K562 (cell line): ENCODE measurements around the gene CORO1A. TPM values are rescaled to one million over a fixed set of nuclear protein-coding genes. Genes with fewer than 3 reads are reported as not detected.

Experiments
- ATAC-seq: fragments of 200-7000 bp; cut with Tn5 transposase; 3 replicates; pipeline ENCODE4 v1.9.1; 2020; ENCODE audit warnings: moderate library complexity
- Bru-seq: library from RNA; stranded (reverse); fragments of 400-500 nt; gene quantifications from one replicate; lab custom pipeline; 2021; lab: Mats Ljungman, UMichigan
- BruChase-seq, 2 experiments: library from RNA; stranded (reverse); fragments of 400-500 nt; gene quantifications; one replicate each; lab custom pipeline; 2021; lab: Mats Ljungman, UMichigan
- BruUV-seq: library from RNA; stranded (reverse); fragments of 400-500 nt; replicated peaks from 2 replicates; lab custom pipeline; 2021; lab: Mats Ljungman, UMichigan
- CTCF ChIA-PET: fragments of 300-600 bp; formaldehyde crosslinking; extraction: SDS; loops from one replicate; lab custom pipeline; 2021; ENCODE audit warnings: low intra/inter-chr PET ratio; lab: Yijun Ruan, JAX
- POLR2A ChIA-PET: fragments of 300-600, 350-650 bp; sonication (Branson Sonifier 250); formaldehyde crosslinking; extraction: SDS; loops from one replicate; lab custom pipeline; 2021; ENCODE audit warnings: antibody characterized with exemption, inconsistent platforms; lab: Yijun Ruan, JAX
- DNase-seq, 4 experiments: peaks; one replicate each; pipeline versions ENCODE4 v3.0.0 to v3.0.0-alpha.2; 2011 to 2018; ENCODE audit warnings: low spot score in 3 of 4, mixed read lengths in 3 of 4; ENCODE audit errors: extremely low read depth in 1 of 4
- FAIRE-seq: peaks from 2 replicates; lab custom pipeline; 2011; peaks lifted over from hg19 to GRCh38; lab: Jason Lieb, UNC
- H2AFZ ChIP-seq: 2 replicates; pipeline ENCODE4 v1.6.0; 2011; ENCODE audit warnings: low read depth, low read length, control low read depth, inconsistent platforms
- H3K27ac ChIP-seq: fragments of 200-600 bp; 3 replicates; pipeline ENCODE4 v1.8.0; 2011; ENCODE audit warnings: low read depth, mild to moderate bottlenecking, control low read depth, inconsistent platforms, low read length, moderate library complexity, mixed read lengths; ENCODE audit errors: extremely low read depth
- H3K27me3 ChIP-seq, 2 experiments: fragments of 300-600 bp in 1 of 2; 2 replicates in 1 of 2; 3 replicates in 1 of 2; pipeline versions ENCODE4 v1.6.0 to v1.8.0; 2011; ENCODE audit warnings: inconsistent platforms in 2 of 2, low read length in 2 of 2, mild to moderate bottlenecking in 1 of 2, mixed read lengths in 1 of 2, moderate library complexity in 1 of 2; ENCODE audit not compliant: control insufficient read depth in 2 of 2, insufficient read depth in 2 of 2
- H3K36me3 ChIP-seq: fragments of 300-600 bp; 3 replicates; pipeline ENCODE4 v1.8.0; 2011; ENCODE audit warnings: mild to moderate bottlenecking, low read length, inconsistent platforms; ENCODE audit not compliant: control insufficient read depth, insufficient read depth
- H3K4me1 ChIP-seq, 2 experiments: fragments of 200-600 bp in 1 of 2; replicated peaks in 1 of 2; 2 replicates in 1 of 2; 3 replicates in 1 of 2; pipeline versions ENCODE4 v1.5.1 to v1.8.0; 2011; ENCODE audit warnings: inconsistent platforms in 2 of 2, low read length in 2 of 2, mild to moderate bottlenecking in 1 of 2, mixed read lengths in 1 of 2, moderate library complexity in 1 of 2; ENCODE audit not compliant: control insufficient read depth in 2 of 2, insufficient read depth in 2 of 2
- H3K4me2 ChIP-seq: 2 replicates; pipeline ENCODE4 v1.6.1; 2011; ENCODE audit warnings: low read length, control low read depth, inconsistent platforms, mixed read lengths; ENCODE audit not compliant: insufficient read depth
- H3K4me3 ChIP-seq: fragments of 200-600 bp; sonication (generic), shearing (Covaris generic); 2 replicates; pipeline ENCODE4 v1.5.1; 2016; ENCODE audit warnings: control low read depth, inconsistent platforms
- H3K79me2 ChIP-seq: fragments of 200-600 bp; 3 replicates; pipeline ENCODE4 v1.8.0; 2011; ENCODE audit warnings: low read length, inconsistent platforms; ENCODE audit not compliant: control insufficient read depth, insufficient read depth
- H3K9ac ChIP-seq, 2 experiments: 2 replicates each; pipeline versions ENCODE4 v1.6.0 to v1.6.1; 2011; ENCODE audit warnings: low read depth in 2 of 2, low read length in 2 of 2, control low read depth in 1 of 2, inconsistent platforms in 1 of 2, mild to moderate bottlenecking in 1 of 2, mixed read lengths in 1 of 2; ENCODE audit not compliant: insufficient read depth in 1 of 2
- H3K9me1 ChIP-seq: one replicate; pipeline ENCODE4 v1.6.0; 2011; ENCODE audit warnings: inconsistent platforms, mild to moderate bottlenecking, low read length, moderate library complexity; ENCODE audit not compliant: control insufficient read depth, insufficient read depth
- H3K9me3 ChIP-seq: replicated peaks from 2 replicates; pipeline ENCODE4 v1.5.1; 2011; ENCODE audit warnings: low read depth, low read length, inconsistent platforms; ENCODE audit not compliant: control insufficient read depth, insufficient read depth
- H4K20me1 ChIP-seq: replicated peaks from 2 replicates; pipeline ENCODE4 v1.6.1; 2011; ENCODE audit warnings: low read length, inconsistent platforms, mixed read lengths; ENCODE audit not compliant: control insufficient read depth, insufficient read depth
- ADNP ChIP-seq: fragments of 200-800 bp; sonication (Bioruptor generic); IDR thresholded peaks from 2 replicates; pipeline ENCODE4 v1.6.1; 2016; ENCODE audit warnings: missing genetic modification characterization, missing compliant biosample characterization
- EGR1 ChIP-seq: fragments of 450-650 bp; conservative IDR thresholded peaks from 2 replicates; pipeline ENCODE4 v1.6.1; 2017; ENCODE audit warnings: mild to moderate bottlenecking
- SIN3B ChIP-seq: fragments of 450-650 bp; IDR thresholded peaks from 2 replicates; pipeline ENCODE4 v1.6.1; 2017; ENCODE audit warnings: low read depth, mild to moderate bottlenecking, moderate library complexity
- SP1 ChIP-seq: sonication (generic); formaldehyde crosslinking; IDR thresholded peaks from 2 replicates; pipeline ENCODE4 v1.8.1; 2022; ENCODE audit warnings: mild to moderate bottlenecking, missing genetic modification reagents
- SP2 ChIP-seq: IDR thresholded peaks from 2 replicates; pipeline ENCODE4 v1.6.1; 2011; ENCODE audit warnings: mild to moderate bottlenecking, low read depth, low read length, moderate library complexity; ENCODE audit not compliant: poor library complexity, severe bottlenecking; ENCODE audit errors: extremely low read depth
- TBP ChIP-seq: optimal IDR thresholded peaks from 2 replicates; pipeline ENCODE3; 2011; ENCODE audit warnings: low read depth, low read length, improper control_type of control experiment
- ZBTB7A ChIP-seq: IDR thresholded peaks from 2 replicates; pipeline ENCODE4 v1.6.1; 2011; ENCODE audit warnings: low read depth, mild to moderate bottlenecking, low read length, moderate library complexity, borderline replicate concordance; ENCODE audit not compliant: control insufficient read depth
- ZEB2 ChIP-seq: fragments of 450-650 bp; IDR thresholded peaks from 2 replicates; pipeline ENCODE4 v1.6.1; 2016
- WGBS: fragments of 100-300 bp; shearing (Covaris generic); methylation state at CpG from one replicate; pipeline ENCODE4 v1.1.6; 2016; ENCODE audit warnings: low coverage, mixed read lengths; ENCODE audit not compliant: insufficient coverage; ENCODE audit errors: missing lambda C conversion rate; 5-methylcytosine and 5-hydroxymethylcytosine counted together
- in situ Hi-C: fragments of 300-500 bp; cut with MboI; formaldehyde crosslinking; loops from 4 replicates; pipeline ENCODE4 v1.15.0; 2018; ENCODE audit warnings: inconsistent platforms, mixed read lengths
- intact Hi-C: fragments of 100-400 bp; cut with micrococcal nuclease; formaldehyde crosslinking; loops from 2 replicates; pipeline ENCODE4 v1.14.2; 2022
- long read RNA-seq, 3 experiments: library from polyadenylated mRNA in 2 of 3; library from RNA in 1 of 3; unstranded in 2 of 3; stranded (forward) in 1 of 3; transcript quantifications; one replicate each; pipeline ENCODE4 v2.0.0, GENCODE V29; 2019 to 2022
- polyA minus RNA-seq, 3 experiments: library from RNA; depleted of rRNA, polyadenylated mRNA; stranded (reverse); fragments of >200 nt; gene quantifications; 2 replicates each; pipeline ENCODE4 v1.2.3, GENCODE V29; 2011
- polyA plus RNA-seq, 8 experiments: library from polyadenylated mRNA; depleted of rRNA in 4 of 8; stranded (reverse) in 5 of 8; unstranded in 3 of 8; fragments of >200 nt; fragmentation: Nextera tagmentation in 2 of 8; fragmentation: Illumina TruSeq in 1 of 8; extraction: Ambion mirVana in 2 of 8; extraction: Trizol in 1 of 8; gene quantifications; 2 replicates each; pipeline versions ENCODE4 v1.2.1 to v1.2.3, GENCODE V29; 2011 to 2014; ENCODE audit warnings: inconsistent platforms in 1 of 8, missing spikeins in 1 of 8
- total RNA-seq, 7 experiments: library from RNA; depleted of rRNA in 6 of 7; stranded (reverse); fragments of >200 nt in 6 of 7; fragmentation: Illumina TruSeq in 2 of 7; extraction: Trizol in 2 of 7; gene quantifications; 2 replicates each; pipeline versions ENCODE4 v1.2.1 to v1.2.3, GENCODE V29; 2011 to 2021; ENCODE audit warnings: low replicate concordance in 1 of 7
- TF ChIP-seq, protein P1 (sequence below), 3 experiments: fragments of 200-800 bp in 1 of 3; fragments of 250-450 bp in 1 of 3; fragments of 450-650 bp in 1 of 3; sonication (Bioruptor Pico) in 1 of 3; sonication (Bioruptor generic) in 1 of 3; formaldehyde crosslinking in 1 of 3; IDR thresholded peaks; 2 replicates each; pipeline versions ENCODE4 v1.6.1 to v1.8.0; 2016 to 2022; ENCODE audit warnings: mild to moderate bottlenecking in 2 of 3, missing genetic modification characterization in 2 of 3, missing compliant biosample characterization in 1 of 3, moderate library complexity in 1 of 3

Gene CORO1A
- 1.4 and 6.7 TPM in 2 replicates for total RNA-seq (2011; cell fraction: chromatin; rRNA removed; ENCODE audit: low replicate concordance)
- 4.3 and 5.3 TPM in 2 replicates for total RNA-seq (2011; cell fraction: nucleolus; rRNA removed)
- 1.7 and 3.4 TPM in 2 replicates for total RNA-seq (2011; cell fraction: nucleoplasm; rRNA removed)
- total RNA-seq (2014; rRNA removed) (7.6 and 7.8 TPM in 2 replicates), total RNA-seq (2014; rRNA removed; fragmentation: Illumina TruSeq; extraction: Trizol) (1.3 and 2.2 TPM in 2 replicates), total RNA-seq (2015; rRNA removed; fragmentation: Illumina TruSeq; extraction: Trizol) (17.4 and 18.5 TPM in 2 replicates), total RNA-seq (2021) (17.8 and 21.1 TPM in 2 replicates), polyA plus RNA-seq (2011; rRNA removed) (6.8 and 23.9 TPM in 2 replicates), polyA plus RNA-seq (2014; fragmentation: Illumina TruSeq; extraction: Trizol) (8.3 and 14.3 TPM in 2 replicates), polyA plus RNA-seq (2014; fragmentation: Nextera tagmentation; extraction: Ambion mirVana) (under 1 TPM; 0.22 to 0.31 TPM), polyA plus RNA-seq (2014; rRNA removed) (19.1 and 23.8 TPM in 2 replicates), polyA minus RNA-seq (2011; rRNA and poly(A)+ RNA removed) (3.4 and 4.6 TPM in 2 replicates), Bru-seq, nascent RNA (percentile 48 among the genes with signal in this experiment), BruChase-seq, experiment 1, labeled RNA remaining after a 2-hour chase (percentile 44 among the genes with signal in this experiment), BruChase-seq, experiment 2, labeled RNA remaining after a 6-hour chase (percentile 48 among the genes with signal in this experiment)
- polyA plus RNA-seq (2011; cell fraction: cytosol; rRNA removed) = 21.5 and 33.0 TPM in 2 replicates
- polyA plus RNA-seq (2011; cell fraction: nucleus; rRNA removed) = 21.8 and 31.6 TPM in 2 replicates
- 10.2 and 42.2 TPM in 2 replicates for polyA plus RNA-seq (2012)
- polyA minus RNA-seq (2011; cell fraction: cytosol; rRNA and poly(A)+ RNA removed) = 5.8 and 15.8 TPM in 2 replicates
- 2.6 and 7.7 TPM in 2 replicates for polyA minus RNA-seq (2011; cell fraction: nucleus; rRNA and poly(A)+ RNA removed)
- long read RNA-seq, experiment 1, transcript CORO1A-201 (11 exons, 1,803 nt) = major isoform, 8 of 12 reads
- long read RNA-seq, experiment 1, partial matches to known transcripts = 3 of 12 reads
- long read RNA-seq, experiment 1, other reads (novel, unspliced or antisense) = 1 of 12 reads
- long read RNA-seq, experiment 2, transcript CORO1A-201 (11 exons, 1,803 nt) = major isoform, 7 of 11 reads
- long read RNA-seq, experiment 2, partial matches to known transcripts = 3 of 11 reads
- long read RNA-seq, experiment 2, other reads (novel, unspliced or antisense) = 1 of 11 reads
- long read RNA-seq, experiment 3, partial matches to known transcripts = 0 of 3 reads
- long read RNA-seq, experiment 3, other reads (novel, unspliced or antisense) = 0 of 3 reads

GRCh38 chr16:30183233-30184095, at the start of gene CORO1A:
Gene CORO1A, plus strand, starts transcription at chr16:30183602. Its CDS starts 1,608 bp downstream, at chr16:30185210.
- H3K79me2 ChIP-seq = no peaks in the 10 kb centered on the region
- ChIA-PET POLR2A (interaction anchor here (0.6 kb wide), 1 partner anchor 131 kb away, joined by 3 read pairs; no protein-coding TSS in a partner anchor), CTCF (interaction anchor here (0.6 kb wide), 1 partner anchor 186 kb away, joined by 4 read pairs; no protein-coding TSS in a partner anchor)
- H3K4me2 ChIP-seq = peak within 1 kb of the TSS; percentile 41
- no peaks in the 10 kb centered on the region for H3K27me3 ChIP-seq
- in situ Hi-C loops = no loop called here
- peak; percentile 66 for FAIRE-seq
- peak; percentile 82 to 88 (median 82) for DNase-seq
- H3K9ac ChIP-seq = peak within 1 kb of the TSS in 1 of 2 experiments; percentile 87; a peak in 2 of 4 replicates
- ATAC-seq = peak; percentile 89
- H3K36me3 ChIP-seq = 0 out of 3 replicates have a peak, but pooled peaks cover 3% of the 10 kb centered on the region
- no peaks in the 10 kb centered on the region for H3K9me1 ChIP-seq
- no TSS peak for BruUV-seq
- peaks cover 32 to 58% of the 10 kb centered on the region in 2 experiments for H3K4me1 ChIP-seq
- H4K20me1 ChIP-seq = no peaks in the 10 kb centered on the region
- no peaks in the 10 kb centered on the region for H3K9me3 ChIP-seq
- intact Hi-C loops = no loop called here
- H3K27ac ChIP-seq = no peak within 1 kb of the TSS
- peak within 1 kb of the TSS; percentile 85 for H2AFZ ChIP-seq
- 2% methylated on average over 32 of the region's 81 CpGs for WGBS
- peak within 1 kb of the TSS; percentile 51 for H3K4me3 ChIP-seq
- TF ChIP-seq, protein P1, sequence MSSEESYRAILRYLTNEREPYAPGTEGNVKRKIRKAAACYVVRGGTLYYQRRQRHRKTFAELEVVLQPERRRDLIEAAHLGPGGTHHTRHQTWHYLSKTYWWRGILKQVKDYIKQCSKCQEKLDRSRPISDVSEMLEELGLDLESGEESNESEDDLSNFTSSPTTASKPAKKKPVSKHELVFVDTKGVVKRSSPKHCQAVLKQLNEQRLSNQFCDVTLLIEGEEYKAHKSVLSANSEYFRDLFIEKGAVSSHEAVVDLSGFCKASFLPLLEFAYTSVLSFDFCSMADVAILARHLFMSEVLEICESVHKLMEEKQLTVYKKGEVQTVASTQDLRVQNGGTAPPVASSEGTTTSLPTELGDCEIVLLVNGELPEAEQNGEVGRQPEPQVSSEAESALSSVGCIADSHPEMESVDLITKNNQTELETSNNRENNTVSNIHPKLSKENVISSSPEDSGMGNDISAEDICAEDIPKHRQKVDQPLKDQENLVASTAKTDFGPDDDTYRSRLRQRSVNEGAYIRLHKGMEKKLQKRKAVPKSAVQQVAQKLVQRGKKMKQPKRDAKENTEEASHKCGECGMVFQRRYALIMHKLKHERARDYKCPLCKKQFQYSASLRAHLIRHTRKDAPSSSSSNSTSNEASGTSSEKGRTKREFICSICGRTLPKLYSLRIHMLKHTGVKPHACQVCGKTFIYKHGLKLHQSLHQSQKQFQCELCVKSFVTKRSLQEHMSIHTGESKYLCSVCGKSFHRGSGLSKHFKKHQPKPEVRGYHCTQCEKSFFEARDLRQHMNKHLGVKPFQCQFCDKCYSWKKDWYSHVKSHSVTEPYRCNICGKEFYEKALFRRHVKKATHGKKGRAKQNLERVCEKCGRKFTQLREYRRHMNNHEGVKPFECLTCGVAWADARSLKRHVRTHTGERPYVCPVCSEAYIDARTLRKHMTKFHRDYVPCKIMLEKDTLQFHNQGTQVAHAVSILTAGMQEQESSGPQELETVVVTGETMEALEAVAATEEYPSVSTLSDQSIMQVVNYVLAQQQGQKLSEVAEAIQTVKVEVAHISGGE (CRISPR knock-in tag; IDR thresholded peaks at IDR 0.05) = 0 out of 6 replicates have a peak, but pooled peaks of 1 of the 3 experiments have one; percentile 18
- TF ChIP-seq TBP = peak; percentile 22
- TF ChIP-seq SP1 (CRISPR knock-in tag) = peak; percentile 36; the same call in 1 of the 2 replicates
- TF ChIP-seq ZEB2 = no peak
- TF ChIP-seq ADNP (tag) = no peak
- 0 out of 2 replicates have a peak, but pooled peaks have one; percentile 27 for TF ChIP-seq SIN3B
- TF ChIP-seq ZBTB7A = peak; percentile 21; the same call in 1 of the 2 replicates
- 0 out of 2 replicates have a peak, but pooled peaks have one; percentile 26 for TF ChIP-seq EGR1
- no peak for TF ChIP-seq SP2
